ENCODE measurements around the gene HIPK2. TPM values are rescaled to one million over a fixed set of nuclear protein-coding genes. Genes with fewer than 3 reads are reported as not detected.

HIPK2 gene
- total and polyA plus RNA-seq, 7 donors, result 2.4 to 15.7 (median 7.9) TPM

GRCh38 chr7:139583826-139584553 lies 193.8 kb downstream of the HIPK2 start:
- Histone ChIP-seq H3K36me3 (peaks cover 12 to 73% (median 37%) of the 10 kb centered on the region in 4 donors), H3K9me3 (no peaks in the 10 kb centered on the region), H3K4me3 (no peak overlapping the region), H3K27ac (no peak overlapping the region), H3K4me1 (no peaks in the 10 kb centered on the region), H3K27me3 (no peaks in the 10 kb centered on the region)
- intact Hi-C loops (cut with DNase I), result no loop called here
- WGBS, 2 donors, result 88 to 94% methylated on average over 15 of the region's 15 CpGs
- no peak for DNase-seq
- TF ChIP-seq POLR2AphosphoS5 (IDR thresholded peaks at IDR 0.05), result no peak
- no peak for TF ChIP-seq POLR2A (IDR thresholded peaks at IDR 0.05)
- no peak for TF ChIP-seq CTCF (IDR thresholded peaks at IDR 0.05)
- TF ChIP-seq EP300 (IDR thresholded peaks at IDR 0.05), result no peak

- H3K4me1 ChIP-seq, result no peaks in the 10 kb centered on the region
- TF ChIP-seq POLR2AphosphoS5 (IDR thresholded peaks at IDR 0.05), result no peak
- TF ChIP-seq CTCF (IDR thresholded peaks at IDR 0.05), result no peak
- TF ChIP-seq EP300 (IDR thresholded peaks at IDR 0.05), result no peak
- H3K27ac ChIP-seq, result no peak overlapping the region
- intact Hi-C loops (cut with DNase I), result no loop called here
- 72 to 92% methylated on average over 14 of the region's 14 CpGs for WGBS, 2 donors
- no peak for DNase-seq
- no peak overlapping the region for H3K4me3 ChIP-seq
- no peaks in the 10 kb centered on the region for H3K9me3 ChIP-seq
- H3K27me3 ChIP-seq, result no peaks in the 10 kb centered on the region
- H3K36me3 ChIP-seq, result peaks cover 12 to 76% (median 37%) of the 10 kb centered on the region in 4 donors
Measured at GRCh38 chr7:139582671-139583155, 195.1 kb downstream of the HIPK2 start.

GRCh38 chr7:139582130-139582650 lies 195.6 kb downstream of the HIPK2 start:
- Histone ChIP-seq H3K4me3 (no peak overlapping the region), H3K36me3 (peaks cover 12 to 76% (median 37%) of the 10 kb centered on the region in 4 donors), H3K27me3 (no peaks in the 10 kb centered on the region), H3K27ac (no peak overlapping the region), H3K4me1 (no peaks in the 10 kb centered on the region), H3K9me3 (no peaks in the 10 kb centered on the region)
- intact Hi-C loops (cut with DNase I), result no loop called here
- DNase-seq, result no peak
- WGBS, 2 donors, result 87 to 93% methylated on average over 14 of the region's 14 CpGs
- TF ChIP-seq POLR2A (IDR thresholded peaks at IDR 0.05), result no peak
- TF ChIP-seq EP300 (IDR thresholded peaks at IDR 0.05), result no peak
- no peak for TF ChIP-seq POLR2AphosphoS5 (IDR thresholded peaks at IDR 0.05)
- TF ChIP-seq CTCF (IDR thresholded peaks at IDR 0.05), result no peak

GRCh38 chr7:139580435-139580834 lies 197.4 kb downstream of the HIPK2 start:
- Histone ChIP-seq H3K4me3 (no peak overlapping the region), H3K27ac (no peak overlapping the region), H3K4me1 (no peaks in the 10 kb centered on the region), H3K36me3 (peaks cover 12 to 73% (median 37%) of the 10 kb centered on the region in 4 donors), H3K9me3 (no peaks in the 10 kb centered on the region), H3K27me3 (no peaks in the 10 kb centered on the region)
- intact Hi-C loops (cut with DNase I), result no loop called here
- 97 to 98% methylated on average over 3 of the region's 3 CpGs for WGBS, 2 donors
- DNase-seq, result no peak
- TF ChIP-seq EP300 (IDR thresholded peaks at IDR 0.05) (no peak), CTCF (IDR thresholded peaks at IDR 0.05) (no peak), POLR2A (IDR thresholded peaks at IDR 0.05) (no peak), POLR2AphosphoS5 (IDR thresholded peaks at IDR 0.05) (no peak)
